SH-SY5Y (cell line): ENCODE measurements around the gene CYP11A1.

Experiments used
- GATA2 ChIP-seq: IDR thresholded peaks from 2 replicates; pipeline ENCODE4 v1.6.1; 2011; ENCODE audit warnings: mild to moderate bottlenecking, low read depth, low read length
- GATA3 ChIP-seq: IDR thresholded peaks from 2 replicates; pipeline ENCODE4 v1.6.1; 2011; ENCODE audit warnings: low read depth, mild to moderate bottlenecking, low read length, moderate library complexity

DNA sequence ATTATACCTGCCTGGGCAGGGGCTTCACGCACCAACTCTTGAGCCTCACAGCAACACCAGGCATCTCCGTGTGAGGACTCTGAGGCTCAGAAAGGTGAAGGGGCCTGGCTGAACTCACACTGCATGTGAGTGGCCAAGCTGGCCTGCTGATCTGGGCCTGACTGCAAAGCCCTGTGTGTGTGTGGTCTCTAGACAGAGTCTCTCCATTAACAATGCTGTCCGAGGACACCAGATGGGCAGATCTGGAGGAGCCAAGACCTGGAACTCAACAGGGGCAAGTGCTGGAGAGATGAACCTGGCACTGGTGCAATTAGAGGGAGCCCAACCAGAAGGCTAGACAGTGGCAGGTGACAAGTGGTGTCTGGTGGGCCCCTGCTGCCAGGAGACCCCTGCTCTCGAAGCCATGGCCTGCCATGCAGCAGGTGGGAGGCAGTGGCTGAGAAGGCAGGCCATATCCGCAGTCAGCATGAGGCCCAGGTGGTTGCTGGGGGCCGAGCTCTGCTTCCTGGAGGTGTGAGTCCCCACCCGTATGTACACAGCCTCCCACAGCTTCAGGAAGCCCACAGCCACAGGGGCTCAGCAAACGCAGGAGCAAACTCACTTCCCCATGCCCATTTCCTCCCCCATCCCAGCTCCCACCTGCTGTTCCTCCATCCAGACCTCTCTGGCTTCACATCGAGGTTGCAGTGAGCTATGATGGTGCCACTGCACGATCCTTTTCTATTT, 39.0 kb downstream of the CYP11A1 start:
- TF ChIP-seq GATA2 (no peak), GATA3 (no peak)
